A549 (cell line): ENCODE data around the gene MAD1L1. TPM values are rescaled to one million over a fixed set of nuclear protein-coding genes. Genes with fewer than 3 reads are reported as not detected.

Experiments
- ATAC-seq, 2 experiments: fragments of 200-7000 bp in 1 of 2; fragments of >200 bp in 1 of 2; cut with Nextera tagmentation in 1 of 2; cut with Tn5 transposase in 1 of 2; 3 replicates each; pipeline versions ENCODE4 v1.8.0 to v1.9.1; 2018 to 2020; ENCODE audit warnings: mild to moderate bottlenecking in 1 of 2, moderate library complexity in 1 of 2
- CTCF ChIA-PET: fragments of 300-600 bp; sonication (Branson Sonifier 250); formaldehyde crosslinking; extraction: SDS; loops from one replicate; lab custom pipeline; 2021; ENCODE audit warnings: antibody characterized with exemption, inconsistent platforms; lab: Yijun Ruan, JAX
- POLR2A ChIA-PET: fragments of 350-600 bp; formaldehyde crosslinking; extraction: SDS; loops from one replicate; lab custom pipeline; 2021; ENCODE audit warnings: antibody characterized with exemption, inconsistent platforms; lab: Yijun Ruan, JAX
- DNase-seq, 2 experiments: peaks; one replicate each; pipeline versions ENCODE4 v3.0.0 to v3.0.0-alpha.2; 2011 to 2016; ENCODE audit warnings: low read depth in 1 of 2, low spot score in 1 of 2
- FAIRE-seq: peaks from 2 replicates; lab custom pipeline; 2011; peaks lifted over from hg19 to GRCh38; lab: Jason Lieb, UNC
- H3K27ac ChIP-seq, 2 experiments: fragments of >200 bp; sonication (Bioruptor Twin); formaldehyde crosslinking; 3 replicates each; pipeline ENCODE4 v1.5.1; 2016 to 2017
- H3K4me1 ChIP-seq: fragments of >200 bp; sonication (Bioruptor Twin); formaldehyde crosslinking; 3 replicates; pipeline ENCODE4 v1.6.1; 2016
- H3K4me2 ChIP-seq: fragments of >200 bp; sonication (Bioruptor Twin); formaldehyde crosslinking; 3 replicates; pipeline ENCODE4 v1.6.1; 2016
- H3K4me3 ChIP-seq: fragments of >200 bp; sonication (Bioruptor Twin); formaldehyde crosslinking; 3 replicates; pipeline ENCODE4 v1.5.1; 2016
- H3K9me3 ChIP-seq: fragments of >200 bp; sonication (Bioruptor Twin); formaldehyde crosslinking; 3 replicates; pipeline ENCODE4 v1.6.1; 2016
- CHD2 ChIP-seq: fragments of 150-350 bp; IDR thresholded peaks from 2 replicates; pipeline ENCODE4 v1.6.1; 2014; ENCODE audit warnings: low read length; ENCODE audit not compliant: partially characterized antibody
- CTCF ChIP-seq: fragments of >200 bp; sonication (Bioruptor Twin); formaldehyde crosslinking; IDR thresholded peaks from 3 replicates; pipeline ENCODE4 v1.5.1; 2016
- E2F6 ChIP-seq: IDR thresholded peaks from 2 replicates; pipeline ENCODE4 v1.6.1; 2012; ENCODE audit warnings: low read depth, borderline replicate concordance
- EP300 ChIP-seq, 2 experiments: fragments of >200 bp; sonication (Bioruptor Twin); formaldehyde crosslinking; IDR thresholded peaks; 2 replicates in 1 of 2; 3 replicates in 1 of 2; pipeline ENCODE4 v1.6.1; 2016 to 2017
- ESRRA ChIP-seq: fragments of 150-350 bp; IDR thresholded peaks from 2 replicates; pipeline ENCODE4 v1.6.1; 2014; ENCODE audit warnings: mild to moderate bottlenecking, low read length, borderline replicate concordance
- FOSB ChIP-seq: fragments of 250-450 bp; sonication (Bioruptor Pico); IDR thresholded peaks from 2 replicates; pipeline ENCODE4 v1.5.0; 2020; ENCODE audit warnings: mild to moderate bottlenecking, moderate library complexity
- FOSL2 ChIP-seq, 2 experiments: fragments of 450-650 bp in 1 of 2; fragments of >200 bp in 1 of 2; sonication (Bioruptor Twin) in 1 of 2; formaldehyde crosslinking; IDR thresholded peaks; 2 replicates each; pipeline versions ENCODE4 v1.5.0 to v1.6.1; 2016 to 2020; ENCODE audit warnings: mild to moderate bottlenecking in 1 of 2, moderate library complexity in 1 of 2
- FOXS1 ChIP-seq: fragments of 250-450 bp; sonication (Bioruptor Pico); IDR thresholded peaks from 2 replicates; pipeline ENCODE4 v1.5.0; 2020; ENCODE audit warnings: mild to moderate bottlenecking, moderate library complexity
- HDAC2 ChIP-seq: fragments of 200-600 bp; sonication (generic); IDR thresholded peaks from 2 replicates; pipeline ENCODE4 v1.6.1; 2016
- HEYL ChIP-seq: fragments of 250-450 bp; sonication (Bioruptor Pico); IDR thresholded peaks from 2 replicates; pipeline ENCODE4 v1.8.0; 2021; ENCODE audit warnings: mild to moderate bottlenecking, moderate library complexity
- HMGXB4 ChIP-seq: fragments of 250-450 bp; sonication (Bioruptor Pico); IDR thresholded peaks from 2 replicates; pipeline ENCODE4 v1.5.0; 2021; ENCODE audit warnings: mild to moderate bottlenecking, moderate library complexity, borderline replicate concordance
- KDM1A ChIP-seq: fragments of 200-600 bp; sonication (generic); IDR thresholded peaks from 2 replicates; pipeline ENCODE4 v1.6.1; 2016; ENCODE audit warnings: low read depth, mild to moderate bottlenecking
- MAZ ChIP-seq: fragments of 150-350 bp; IDR thresholded peaks from 2 replicates; pipeline ENCODE4 v1.6.1; 2014; ENCODE audit warnings: antibody characterized with exemption, low read depth, low read length, borderline replicate concordance
- NR3C1 ChIP-seq: fragments of >200 bp; sonication (Bioruptor Twin); formaldehyde crosslinking; IDR thresholded peaks from 3 replicates; pipeline ENCODE4 v1.6.1; 2017
- POLR2AphosphoS2 ChIP-seq: conservative IDR thresholded peaks from 2 replicates; pipeline ENCODE4 v1.6.1; 2012; ENCODE audit warnings: low read length, improper control_type of control experiment, inconsistent platforms
- RNF2 ChIP-seq: fragments of 200-600 bp; sonication (generic); IDR thresholded peaks from 2 replicates; pipeline ENCODE4 v1.6.1; 2016; ENCODE audit warnings: low read depth, mild to moderate bottlenecking, antibody characterized with exemption, moderate library complexity, borderline replicate concordance
- SREBF2 ChIP-seq: fragments of 450-650 bp; IDR thresholded peaks from 2 replicates; pipeline ENCODE4 v1.6.1; 2014; ENCODE audit warnings: mild to moderate bottlenecking, moderate library complexity
- TP53 ChIP-seq: fragments of 250-450 bp; sonication (Bioruptor Pico); IDR thresholded peaks from 2 replicates; pipeline ENCODE4 v1.5.0; 2021; ENCODE audit warnings: mild to moderate bottlenecking, moderate library complexity
- ZC3H11A ChIP-seq: fragments of 450-650 bp; IDR thresholded peaks from 2 replicates; pipeline ENCODE4 v1.6.1; 2014; ENCODE audit warnings: antibody characterized with exemption, mild to moderate bottlenecking
- WGBS: methylation state at CpG from one replicate; pipeline ENCODE4 v1.1.6; 2017; ENCODE audit errors: missing lambda C conversion rate; 5-methylcytosine and 5-hydroxymethylcytosine counted together
- polyA plus RNA-seq, 4 experiments: library from polyadenylated mRNA; depleted of rRNA in 3 of 4; stranded (reverse); fragments of >200 nt; fragmentation: RNase III in 1 of 4; extraction: RNeasy Plus Mini Kit Qiagen cat#74134 plus additional on column Dnase treatment in 1 of 4; gene quantifications; 2 replicates in 3 of 4; 3 replicates in 1 of 4; pipeline ENCODE4 v1.2.3, GENCODE V29; 2011 to 2017
- TF ChIP-seq, protein P1 (sequence below): fragments of >200 bp; sonication (Bioruptor Twin); formaldehyde crosslinking; IDR thresholded peaks from 3 replicates; pipeline ENCODE4 v1.6.1; 2016

The MAD1L1 gene
- polyA plus RNA-seq, 2 of the 4 experiments (the other 2 are of a cell fraction): 13.6 to 16.6 TPM

- Histone ChIP-seq H3K9me3 (no peaks in the 10 kb centered on the region), H3K4me2 (no peak overlapping the region), H3K27ac (no peak overlapping the region), H3K4me1 (no peaks in the 10 kb centered on the region), H3K4me3 (no peak overlapping the region)
- ChIA-PET CTCF (interaction anchor here (0.5 to 1.0 kb wide), 2 partner anchors 15 to 457 kb away, joined by 3 read pairs; no protein-coding TSS in a partner anchor), POLR2A (no interaction called here)
- no peak for ATAC-seq
- TF ChIP-seq SREBF2 (no peak), E2F6 (no peak), RNF2 (no peak), FOSL2 (IDR thresholded peaks at IDR 0.05) (no peak), FOSL2 (CRISPR knock-in tag; IDR thresholded peaks at IDR 0.05) (no peak), HEYL (CRISPR knock-in tag) (no peak), HDAC2 (no peak), NR3C1 (no peak), TP53 (CRISPR knock-in tag) (no peak), POLR2AphosphoS2 (no peak), MAZ (no peak), EP300 (IDR thresholded peaks at IDR 0.05) (no peak), HMGXB4 (no peak), ZC3H11A (no peak), KDM1A (no peak), CTCF (no peak), CHD2 (no peak), FOSB (CRISPR knock-in tag) (no peak)
- TF ChIP-seq, protein P1, sequence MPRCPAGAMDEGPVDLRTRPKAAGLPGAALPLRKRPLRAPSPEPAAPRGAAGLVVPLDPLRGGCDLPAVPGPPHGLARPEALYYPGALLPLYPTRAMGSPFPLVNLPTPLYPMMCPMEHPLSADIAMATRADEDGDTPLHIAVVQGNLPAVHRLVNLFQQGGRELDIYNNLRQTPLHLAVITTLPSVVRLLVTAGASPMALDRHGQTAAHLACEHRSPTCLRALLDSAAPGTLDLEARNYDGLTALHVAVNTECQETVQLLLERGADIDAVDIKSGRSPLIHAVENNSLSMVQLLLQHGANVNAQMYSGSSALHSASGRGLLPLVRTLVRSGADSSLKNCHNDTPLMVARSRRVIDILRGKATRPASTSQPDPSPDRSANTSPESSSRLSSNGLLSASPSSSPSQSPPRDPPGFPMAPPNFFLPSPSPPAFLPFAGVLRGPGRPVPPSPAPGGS: no peak
- TF ChIP-seq, all 56 proteins: peak for 0
- DNase-seq (no peak), FAIRE-seq (no peak)
- WGBS: 92% methylated on average over 12 of the region's 16 CpGs
Measured at GRCh38 chr7:2009541-2010001, 223.2 kb downstream of the MAD1L1 start.

DNA sequence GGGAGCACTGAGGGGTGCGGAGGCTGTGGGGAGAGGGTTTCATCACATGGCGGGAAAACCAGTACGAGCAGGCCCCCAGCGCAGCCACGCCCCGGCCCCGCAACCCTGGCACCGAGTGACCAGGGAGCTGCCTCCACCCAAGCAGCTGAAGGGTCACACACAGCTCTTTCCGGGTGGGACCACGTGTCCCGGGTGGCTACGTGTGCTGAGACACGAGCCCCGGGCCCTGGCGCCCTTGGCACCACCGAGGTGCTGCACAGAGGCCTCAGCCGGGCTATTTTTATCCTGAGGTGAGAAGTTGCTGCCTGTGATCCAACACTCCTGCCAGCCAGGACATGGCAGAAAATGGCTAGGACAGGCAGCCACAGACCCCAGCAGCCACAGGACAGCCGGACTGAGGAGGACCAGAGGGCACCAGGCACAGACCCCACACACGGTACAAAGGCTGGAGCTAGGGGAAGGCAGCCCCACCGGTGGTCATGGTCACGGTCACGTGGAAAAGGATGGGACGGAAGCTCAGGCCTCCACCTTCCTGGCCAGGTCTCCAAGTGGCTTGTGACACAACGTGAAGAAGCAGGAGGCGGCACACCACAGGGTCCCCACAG, 223.7 kb downstream of the MAD1L1 start:
- DNase-seq (no peak), ATAC-seq (no peak), FAIRE-seq (no peak)
- no peak for TF ChIP-seq MAZ
- no peak for TF ChIP-seq FOXS1 (CRISPR knock-in tag)
- no peak for TF ChIP-seq EP300 (IDR thresholded peaks at IDR 0.05)
- TF ChIP-seq ESRRA: no peak
- TF ChIP-seq NR3C1: no peak
- no peak overlapping the region for H3K27ac ChIP-seq
- WGBS: 93% methylated on average over 16 of the region's 25 CpGs
- no peaks in the 10 kb centered on the region for H3K4me1 ChIP-seq
- CTCF ChIA-PET: interaction anchor here (1.3 kb wide), 1 partner anchor 31 kb away, joined by 3 read pairs; no protein-coding TSS in a partner anchor
- H3K4me3 ChIP-seq: no peak overlapping the region
- H3K4me2 ChIP-seq: no peak overlapping the region
- H3K9me3 ChIP-seq: no peaks in the 10 kb centered on the region
- POLR2A ChIA-PET: no interaction called here
